SIG-M5 (cell line): ENCODE measurements around the gene NLRC5.
"Not testable (repeated sequence)": the region's sequence is repeated elsewhere in the genome, so short reads cannot be mapped to it uniquely, and the experiment has no call there.

ENCODE experiments used
- DNase-seq: peaks from one replicate; lab custom pipeline; 2025; lab: John Stamatoyannopoulos, UW

NLRC5 gene

GRCh38 chr16:56984639-56985038 is 4.7 kb upstream of the NLRC5 start:
- no peak for DNase-seq

GRCh38 chr16:56985288-56985961 is 3.9 kb upstream of the NLRC5 start:
- no peak for DNase-seq

- no peak for DNase-seq
Observed at GRCh38 chr16:56985962-56986360, 3.4 kb upstream of the NLRC5 start.

GRCh38 chr16:56986361-56986760 is 3.0 kb upstream of the NLRC5 start:
- no peak for DNase-seq

- not testable (repeated sequence) for DNase-seq
Observed at GRCh38 chr16:56986908-56987307, 2.4 kb upstream of the NLRC5 start.

- DNase-seq, result no peak
Observed at GRCh38 chr16:56987692-56988091, 1.7 kb upstream of the NLRC5 start.

GRCh38 chr16:56988161-56988947 is 1.0 kb upstream of the NLRC5 start:
- no peak for DNase-seq

- DNase-seq, result no peak
Observed at GRCh38 chr16:56989988-56990387, 631 bp downstream of the NLRC5 start.

GRCh38 chr16:56990407-56991286 is 1.3 kb downstream of the NLRC5 start:
- no peak for DNase-seq

- DNase-seq, result not testable (repeated sequence)
Observed at GRCh38 chr16:56992431-56992830, 3.1 kb downstream of the NLRC5 start.

- no peak for DNase-seq
Observed at GRCh38 chr16:56993204-56993603, 3.8 kb downstream of the NLRC5 start.

- no peak for DNase-seq
Observed at GRCh38 chr16:56994311-56994710, 5.0 kb downstream of the NLRC5 start.

GRCh38 chr16:56995136-56995805 is 5.9 kb downstream of the NLRC5 start:
- DNase-seq, result no peak

- no peak for DNase-seq
Observed at GRCh38 chr16:56997264-56997663, 7.9 kb downstream of the NLRC5 start.

GRCh38 chr16:56997931-56998330 is 8.6 kb downstream of the NLRC5 start:
- DNase-seq, result no peak

GRCh38 chr16:56998352-56998751 is 9.0 kb downstream of the NLRC5 start:
- DNase-seq, result no peak

- DNase-seq, result no peak
Observed at GRCh38 chr16:56998861-56999260, 9.5 kb downstream of the NLRC5 start.

GRCh38 chr16:56999409-57000270 is 10.3 kb downstream of the NLRC5 start:
- no peak for DNase-seq

- no peak for DNase-seq
Observed at GRCh38 chr16:57000271-57001025, 11.1 kb downstream of the NLRC5 start.

- no peak for DNase-seq
Observed at GRCh38 chr16:57001026-57001679, 11.8 kb downstream of the NLRC5 start.
